Psoas muscle (tissue), 8 donors: Measurements from ENCODE around the gene ZNF451. TPM values are rescaled to one million over a fixed set of nuclear protein-coding genes. Genes with fewer than 3 reads are reported as not detected.

Experiments
- ATAC-seq, 4 donors: fragments of 200-7000 bp; cut with Tn5 transposase; one replicate each; pipeline ENCODE4 v1.9.1; 2020; ENCODE audit warnings: moderate library complexity in 3 of 4, mild to moderate bottlenecking in 2 of 4
- DNase-seq, 2 donors: peaks; one replicate each; pipeline ENCODE4 v3.0.0-alpha.2; 2020
- H3K27ac ChIP-seq: fragments of 200-600 bp; one replicate; pipeline ENCODE4 v1.8.0; 2022
- H3K27me3 ChIP-seq, 3 donors: fragments of 200-600 bp in 1 of 3; one replicate each; pipeline versions ENCODE4 v1.6.1 to v1.8.0; 2013 to 2022; ENCODE audit warnings: low read length in 2 of 3, mild to moderate bottlenecking in 2 of 3, moderate library complexity in 1 of 3; ENCODE audit not compliant: insufficient read depth in 3 of 3
- H3K36me3 ChIP-seq, 2 donors: fragments of 200-600 bp in 1 of 2; one replicate each; pipeline versions ENCODE4 v1.6.1 to v1.8.0; 2013 to 2022; ENCODE audit warnings: low read depth in 1 of 2, mild to moderate bottlenecking in 1 of 2, moderate library complexity in 1 of 2; ENCODE audit not compliant: insufficient read depth in 1 of 2
- H3K4me1 ChIP-seq: fragments of 200-600 bp; one replicate; pipeline ENCODE4 v1.8.0; 2022
- H3K4me3 ChIP-seq: fragments of 200-600 bp; one replicate; pipeline ENCODE4 v1.8.0; 2022; ENCODE audit warnings: mild to moderate bottlenecking
- H3K9me3 ChIP-seq: fragments of 200-600 bp; one replicate; pipeline ENCODE4 v1.8.0; 2022
- CTCF ChIP-seq: fragments of 200-600 bp; IDR thresholded peaks from one replicate; pipeline ENCODE4 v1.8.0; 2022; ENCODE audit warnings: antibody characterized with exemption
- WGBS, 3 donors: extraction: QIAGEN DNeasy Blood & Tissue Kit; methylation state at CpG; one replicate each; pipeline versions ENCODE4 v1.1.6 to v1.1.7; 2013; 5-methylcytosine and 5-hydroxymethylcytosine counted together
- intact Hi-C, 2 donors: fragments of 100-400 bp; cut with DNase I; formaldehyde crosslinking; loops; one replicate each; pipeline versions ENCODE4 v1.11.0 to v1.14.2; 2022
- polyA plus RNA-seq, 3 donors: library from polyadenylated mRNA; stranded (reverse); fragments of 200-250 nt; gene quantifications; one replicate each; pipeline ENCODE4 v1.2.3, GENCODE V29; 2013
- total RNA-seq, 4 donors: library from RNA; stranded (reverse); fragmentation: NEBNext Ultra II Directional in 2 of 4; extraction: Animal tissue kit (Norgen Biotek cat#: 25700) in 2 of 4; gene quantifications; one replicate each; pipeline versions ENCODE4 v1.2.1 to v1.2.4, GENCODE V29; 2021 to 2023
- donor health status: healthy with polysubstance abuse.
- donor health status: DM: no; HTN: no; CAD: no; lungs with moderate emphysema.
- donor health status: Bipolar disorder and iron deficiency.
- donor health status: healthy.
- donor health status: DM: yes; HTN: yes; CAD: no.
- donor health status: DM: no; HTN: no; CAD: no.
- donor health status: DM: no; HTN: no; CAD: no.
- donor health status: DM: yes; HTN: yes; CAD: no.

Gene ZNF451
- total and polyA plus RNA-seq, 7 donors: 6.3 to 27.6 (median 20.4) TPM

- intact Hi-C loops: no loop called here
- ATAC-seq (no peak), DNase-seq (no peak)
- peaks cover 0 to 21% of the 10 kb centered on the region in 2 donors for H3K36me3 ChIP-seq
- no peak overlapping the region for H3K4me3 ChIP-seq
- H3K27me3 ChIP-seq: no peaks in the 10 kb centered on the region
- no peak overlapping the region for H3K27ac ChIP-seq
- 57 to 73% (median 71%) methylated on average over 1 of the region's 1 CpG for WGBS, 3 donors
- H3K4me1 ChIP-seq: peaks cover 6% of the 10 kb centered on the region
- H3K9me3 ChIP-seq: no peaks in the 10 kb centered on the region
- no peak for TF ChIP-seq CTCF
Observed at GRCh38 chr6:57108691-57109090, 18.7 kb downstream of the ZNF451 start.

GRCh38 chr6:57109880-57110279, 19.9 kb downstream of the ZNF451 start:
- ATAC-seq (no peak), DNase-seq (no peak)
- intact Hi-C loops: loop anchor here in 1 of 2 donors (10.0 kb wide), 1 partner anchor 55 kb away; no protein-coding TSS in a partner anchor
- peaks cover 6% of the 10 kb centered on the region for H3K4me1 ChIP-seq
- H3K4me3 ChIP-seq: no peak overlapping the region
- H3K27ac ChIP-seq: no peak overlapping the region
- no peak for TF ChIP-seq CTCF
- no peaks in the 10 kb centered on the region for H3K27me3 ChIP-seq
- H3K36me3 ChIP-seq: peaks cover 0 to 15% of the 10 kb centered on the region in 2 donors
- H3K9me3 ChIP-seq: no peaks in the 10 kb centered on the region

- H3K9me3 ChIP-seq: no peaks in the 10 kb centered on the region
- intact Hi-C loops: loop anchor here in 1 of 2 donors (10.0 kb wide), 1 partner anchor 52 kb away; no protein-coding TSS in a partner anchor
Observed at GRCh38 chr6:57113105-57113504, 23.1 kb downstream of the ZNF451 start.

GRCh38 chr6:57116776-57117175, 26.8 kb downstream of the ZNF451 start:
- ATAC-seq (no peak), DNase-seq (no peak)
- Histone ChIP-seq H3K27ac (no peak overlapping the region), H3K9me3 (no peaks in the 10 kb centered on the region), H3K36me3 (no peaks in the 10 kb centered on the region), H3K27me3 (no peaks in the 10 kb centered on the region), H3K4me1 (no peaks in the 10 kb centered on the region), H3K4me3 (no peak overlapping the region)
- TF ChIP-seq CTCF: no peak
- WGBS, 3 donors: 59 to 64% (median 64%) methylated on average over 1 of the region's 1 CpG
- intact Hi-C loops: loop anchor here in 1 of 2 donors (10.0 kb wide), 1 partner anchor 48 kb away; no protein-coding TSS in a partner anchor

More at GRCh38 chr6:57113105-57113504, 23.1 kb downstream of the ZNF451 start:
- TF ChIP-seq CTCF: no peak
- Histone ChIP-seq H3K4me1 (peaks cover 6% of the 10 kb centered on the region), H3K4me3 (no peak overlapping the region), H3K36me3 (no peaks in the 10 kb centered on the region), H3K27ac (no peak overlapping the region), H3K27me3 (no peaks in the 10 kb centered on the region)
- WGBS, 3 donors: 93 to 96% (median 95%) methylated on average over 6 of the region's 6 CpGs
- no peak for DNase-seq
- no peak for ATAC-seq

GRCh38 chr6:57117796-57118195, 27.8 kb downstream of the ZNF451 start:
- no peak for TF ChIP-seq CTCF
- intact Hi-C loops: loop anchor here in 1 of 2 donors (10.0 kb wide), 1 partner anchor 47 kb away; no protein-coding TSS in a partner anchor
- H3K9me3 ChIP-seq: no peaks in the 10 kb centered on the region
- H3K27me3 ChIP-seq: no peaks in the 10 kb centered on the region
- ATAC-seq (no peak), DNase-seq (no peak)
- no peaks in the 10 kb centered on the region for H3K4me1 ChIP-seq
- WGBS, 3 donors: 75 to 81% (median 78%) methylated on average over 2 of the region's 2 CpGs
- H3K36me3 ChIP-seq: no peaks in the 10 kb centered on the region
- no peak overlapping the region for H3K4me3 ChIP-seq
- no peak overlapping the region for H3K27ac ChIP-seq
